ENCODE results near the gene TDRKH.

- TF ChIP-seq POLR2A (IDR thresholded peaks at IDR 0.05) (no peak), CTCF (IDR thresholded peaks at IDR 0.05) (no peak)
These were observed 35.7 kb upstream of the TDRKH start for GRCh38 chr1:151825751-151826660.
